Mesenchymal stem cell (in vitro differentiated cells and primary cell): ENCODE data around the gene EDC4.

ENCODE experiments used
- DNase-seq: peaks from one replicate; pipeline ENCODE4 v3.0.0-alpha.2; 2013
- H2AFZ ChIP-seq: one replicate; pipeline ENCODE4 v1.6.1; 2013; ENCODE audit warnings: low read depth, mild to moderate bottlenecking, control low read depth, inconsistent platforms, low read length, moderate library complexity
- H2AK5ac ChIP-seq: 2 replicates; pipeline ENCODE4 v1.6.1; 2013; ENCODE audit warnings: low read length, moderate library complexity, mild to moderate bottlenecking, inconsistent platforms; ENCODE audit not compliant: severe bottlenecking
- H2BK120ac ChIP-seq: one replicate; pipeline ENCODE4 v1.6.1; 2013; ENCODE audit warnings: low read depth, mild to moderate bottlenecking, inconsistent platforms, low read length, moderate library complexity
- H2BK12ac ChIP-seq, 2 experiments: one replicate each; pipeline ENCODE4 v1.6.1; 2013; ENCODE audit warnings: inconsistent platforms in 2 of 2, low read length in 2 of 2, mild to moderate bottlenecking in 2 of 2, moderate library complexity in 2 of 2, control low read depth in 1 of 2
- H2BK15ac ChIP-seq: one replicate; pipeline ENCODE4 v1.6.1; 2013; ENCODE audit warnings: mild to moderate bottlenecking, low read depth, inconsistent platforms; ENCODE audit not compliant: poor library complexity, severe bottlenecking
- H2BK5ac ChIP-seq: 2 replicates; pipeline ENCODE4 v1.6.1; 2013; ENCODE audit warnings: low read depth, mild to moderate bottlenecking, low read length, control low read depth, inconsistent platforms; ENCODE audit not compliant: poor library complexity, severe bottlenecking
- H3K14ac ChIP-seq, 2 experiments: one replicate each; pipeline ENCODE4 v1.6.1; 2013; ENCODE audit warnings: inconsistent platforms in 2 of 2, low read length in 2 of 2, control low read depth in 1 of 2, mild to moderate bottlenecking in 1 of 2, moderate library complexity in 1 of 2
- H3K18ac ChIP-seq, 2 experiments: one replicate each; pipeline ENCODE4 v1.6.1; 2013; ENCODE audit warnings: inconsistent platforms in 2 of 2, low read length in 2 of 2, control low read depth in 1 of 2, low read depth in 1 of 2, mild to moderate bottlenecking in 1 of 2
- H3K23ac ChIP-seq, 2 experiments: one replicate each; pipeline ENCODE4 v1.6.1; 2013; ENCODE audit warnings: inconsistent platforms in 2 of 2, low read length in 2 of 2, mild to moderate bottlenecking in 2 of 2, moderate library complexity in 2 of 2, control low read depth in 1 of 2
- H3K27ac ChIP-seq: 2 replicates; pipeline ENCODE4 v1.5.1; 2013; ENCODE audit warnings: mild to moderate bottlenecking, moderate library complexity, low read length, control low read depth, inconsistent platforms; ENCODE audit not compliant: poor library complexity, severe bottlenecking
- H3K27me3 ChIP-seq, 2 experiments: 2 replicates each; pipeline versions ENCODE4 v1.6.1 to v1.7.0; 2013; ENCODE audit warnings: low read length in 2 of 2, mild to moderate bottlenecking in 2 of 2, moderate library complexity in 2 of 2, control low read depth in 1 of 2, inconsistent platforms in 1 of 2; ENCODE audit not compliant: control insufficient read depth in 1 of 2, insufficient read depth in 1 of 2
- H3K36me3 ChIP-seq, 2 experiments: 2 replicates each; pipeline versions ENCODE4 v1.6.1 to v1.7.0; 2013; ENCODE audit warnings: low read length in 2 of 2, control low read depth in 1 of 2, inconsistent platforms in 1 of 2, low read depth in 1 of 2, mild to moderate bottlenecking in 1 of 2; ENCODE audit not compliant: insufficient read depth in 2 of 2, control insufficient read depth in 1 of 2
- H3K4ac ChIP-seq, 2 experiments: one replicate each; pipeline ENCODE4 v1.6.1; 2013; ENCODE audit warnings: inconsistent platforms in 2 of 2, low read length in 2 of 2, mild to moderate bottlenecking in 2 of 2, moderate library complexity in 2 of 2, control low read depth in 1 of 2, low read depth in 1 of 2
- H3K4me1 ChIP-seq: 2 replicates; pipeline ENCODE4 v1.6.1; 2013; ENCODE audit warnings: low read depth, low read length, control low read depth; ENCODE audit not compliant: control insufficient read depth, insufficient read depth
- H3K4me2 ChIP-seq: 2 replicates; pipeline ENCODE4 v1.6.1; 2013; ENCODE audit warnings: low read length, mild to moderate bottlenecking, inconsistent platforms; ENCODE audit not compliant: poor library complexity, severe bottlenecking
- H3K4me3 ChIP-seq, 2 experiments: 2 replicates each; pipeline versions ENCODE4 v1.5.1 to v1.7.0; 2013; ENCODE audit warnings: low read length in 2 of 2, mild to moderate bottlenecking in 2 of 2, control low read depth in 1 of 2, low read depth in 1 of 2; ENCODE audit not compliant: insufficient read depth in 1 of 2
- H3K79me1 ChIP-seq: replicated peaks from 2 replicates; pipeline ENCODE4 v1.6.1; 2013; ENCODE audit warnings: mild to moderate bottlenecking, control low read depth, low read length, inconsistent platforms; ENCODE audit not compliant: poor library complexity, severe bottlenecking
- H3K9ac ChIP-seq: 2 replicates; pipeline ENCODE4 v1.7.0; 2013; ENCODE audit warnings: mild to moderate bottlenecking, low read length, moderate library complexity
- H3K9me3 ChIP-seq: 2 replicates; pipeline ENCODE4 v1.7.0; 2013; ENCODE audit warnings: mild to moderate bottlenecking, low read length; ENCODE audit not compliant: control insufficient read depth
- H4K8ac ChIP-seq: one replicate; pipeline ENCODE4 v1.6.1; 2013; ENCODE audit warnings: inconsistent platforms, mild to moderate bottlenecking, low read length, moderate library complexity
- H4K91ac ChIP-seq: one replicate; pipeline ENCODE4 v1.6.1; 2013; ENCODE audit warnings: mild to moderate bottlenecking, low read length, inconsistent platforms
- WGBS: methylation state at CpG from one replicate; pipeline ENCODE4 v1.1.7; 2013; ENCODE audit warnings: mixed read lengths; 5-methylcytosine and 5-hydroxymethylcytosine counted together

The EDC4 gene

GRCh38 chr16:67880584-67880983 is 7.7 kb downstream of the EDC4 start:
- Histone ChIP-seq H3K9me3 (no peaks in the 10 kb centered on the region), H3K4me1 (peaks cover 12% of the 10 kb centered on the region), H2BK15ac (no peak overlapping the region), H3K27ac (no peak overlapping the region), H3K9ac (no peak overlapping the region), H4K91ac (no peak overlapping the region), H2BK5ac (no peak overlapping the region), H3K23ac (no peak overlapping the region), H3K18ac (no peak overlapping the region), H4K8ac (no peak overlapping the region), H3K4me3 (no peak overlapping the region), H3K14ac (no peak overlapping the region), H2AK5ac (no peak overlapping the region), H2AFZ (no peak overlapping the region), H3K79me1 (peaks cover 48% of the 10 kb centered on the region), H3K4ac (no peak overlapping the region), H3K36me3 (peaks cover 89 to 99% of the 10 kb centered on the region in 2 experiments), H2BK12ac (no peak overlapping the region), H3K4me2 (no peak overlapping the region), H3K27me3 (no peaks in the 10 kb centered on the region), H2BK120ac (no peak overlapping the region)
- no peak for DNase-seq
- WGBS: 98% methylated on average over 13 of the region's 13 CpGs

GRCh38 chr16:67881621-67882161 is 8.8 kb downstream of the EDC4 start:
- Histone ChIP-seq H4K8ac (no peak overlapping the region), H3K9me3 (no peaks in the 10 kb centered on the region), H2AK5ac (no peak overlapping the region), H4K91ac (peak overlapping the region; percentile 43), H3K36me3 (peaks cover 78 to 100% of the 10 kb centered on the region in 2 experiments), H3K14ac (no peak overlapping the region), H3K4me3 (no peak overlapping the region), H3K9ac (no peak overlapping the region), H3K4ac (no peak overlapping the region), H2BK12ac (no peak overlapping the region), H3K18ac (no peak overlapping the region), H3K27ac (no peak overlapping the region), H3K27me3 (no peaks in the 10 kb centered on the region), H3K4me2 (no peak overlapping the region), H2AFZ (no peak overlapping the region), H2BK120ac (no peak overlapping the region), H2BK5ac (no peak overlapping the region), H3K79me1 (peaks cover 38% of the 10 kb centered on the region), H3K23ac (no peak overlapping the region), H3K4me1 (peaks cover 9% of the 10 kb centered on the region), H2BK15ac (no peak overlapping the region)
- 96% methylated on average over 17 of the region's 21 CpGs for WGBS
- no peak for DNase-seq

DNA sequence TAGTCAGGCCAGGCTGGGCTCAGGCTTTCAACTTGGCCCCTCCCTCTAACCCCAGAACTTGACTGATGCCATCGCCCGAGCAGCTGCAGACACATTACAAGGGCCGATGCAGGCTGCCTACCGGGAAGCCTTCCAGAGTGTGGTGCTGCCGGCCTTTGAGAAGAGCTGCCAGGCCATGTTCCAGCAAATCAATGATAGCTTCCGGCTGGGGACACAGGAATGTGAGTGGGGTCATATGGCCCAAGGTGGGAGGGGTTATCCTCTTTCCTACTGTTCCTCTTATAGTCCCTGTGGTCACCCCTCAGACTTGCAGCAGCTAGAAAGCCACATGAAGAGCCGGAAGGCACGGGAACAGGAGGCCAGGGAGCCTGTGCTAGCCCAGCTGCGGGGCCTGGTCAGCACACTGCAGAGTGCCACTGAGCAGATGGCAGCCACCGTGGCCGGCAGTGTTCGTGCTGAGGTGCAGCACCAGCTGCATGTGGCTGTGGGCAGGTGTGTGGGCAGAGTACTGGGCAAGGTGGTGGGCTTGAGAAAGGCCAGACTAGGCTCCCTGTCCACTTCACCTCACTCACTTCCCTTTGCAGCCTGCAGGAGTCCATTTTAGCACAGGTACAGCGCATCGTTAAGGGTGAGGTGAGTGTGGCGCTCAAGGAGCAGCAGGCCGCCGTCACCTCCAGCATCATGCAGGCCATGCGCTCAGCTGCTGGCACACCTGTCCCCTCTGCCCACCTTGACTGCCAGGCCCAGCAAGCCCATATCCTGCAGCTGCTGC is 9.7 kb downstream of the EDC4 start:
- no peak overlapping the region for H2AFZ ChIP-seq
- peaks cover 30% of the 10 kb centered on the region for H3K79me1 ChIP-seq
- H4K8ac ChIP-seq: no peak overlapping the region
- no peak overlapping the region for H3K4me3 ChIP-seq
- H3K18ac ChIP-seq: no peak overlapping the region
- H3K9ac ChIP-seq: no peak overlapping the region
- H2BK120ac ChIP-seq: no peak overlapping the region
- no peak overlapping the region for H3K14ac ChIP-seq
- no peak overlapping the region for H3K23ac ChIP-seq
- WGBS: 90% methylated on average over 18 of the region's 18 CpGs
- H3K4me1 ChIP-seq: peaks cover 9% of the 10 kb centered on the region
- no peaks in the 10 kb centered on the region for H3K27me3 ChIP-seq
- H3K36me3 ChIP-seq: peaks cover 69 to 95% of the 10 kb centered on the region in 2 experiments
- H2BK12ac ChIP-seq: no peak overlapping the region
- H3K4me2 ChIP-seq: no peak overlapping the region
- H3K27ac ChIP-seq: no peak overlapping the region
- H3K9me3 ChIP-seq: no peaks in the 10 kb centered on the region
- DNase-seq: no peak
- no peak overlapping the region for H2BK5ac ChIP-seq
- no peak overlapping the region for H3K4ac ChIP-seq
- no peak overlapping the region for H2BK15ac ChIP-seq
- H4K91ac ChIP-seq: no peak overlapping the region
- no peak overlapping the region for H2AK5ac ChIP-seq

DNA sequence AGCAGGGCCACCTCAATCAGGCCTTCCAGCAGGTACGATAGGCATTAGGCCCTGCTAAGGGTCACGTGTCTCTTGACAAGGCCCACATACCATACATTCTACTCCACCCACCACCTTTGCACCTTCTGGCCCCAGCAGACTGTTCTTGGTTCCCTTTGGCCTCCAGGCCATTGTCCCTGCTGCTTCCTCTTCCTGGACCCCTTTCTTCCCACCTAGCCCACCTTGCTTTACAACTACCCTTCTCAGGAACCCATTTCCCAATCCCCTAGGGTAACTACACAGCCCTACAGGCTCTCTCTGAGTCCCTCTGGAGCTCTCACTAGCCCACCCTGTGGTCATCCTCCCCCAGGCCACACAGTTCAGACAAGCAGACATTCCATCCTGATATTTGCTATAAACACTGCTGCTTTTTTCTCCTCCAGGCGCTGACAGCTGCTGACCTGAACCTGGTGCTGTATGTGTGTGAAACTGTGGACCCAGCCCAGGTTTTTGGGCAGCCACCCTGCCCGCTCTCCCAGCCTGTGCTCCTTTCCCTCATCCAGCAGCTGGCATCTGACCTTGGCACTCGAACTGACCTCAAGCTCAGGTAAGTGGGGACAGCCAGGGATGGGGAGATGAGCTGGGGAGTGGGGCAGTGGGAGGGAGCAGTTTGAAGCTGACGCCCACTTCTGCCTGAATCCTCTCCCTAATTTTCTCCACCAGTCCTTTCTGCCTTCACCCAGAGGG is 10.5 kb downstream of the EDC4 start:
- no peak overlapping the region for H2BK120ac ChIP-seq
- no peak overlapping the region for H4K91ac ChIP-seq
- no peak overlapping the region for H3K9ac ChIP-seq
- no peak overlapping the region for H2BK12ac ChIP-seq
- H3K4me2 ChIP-seq: no peak overlapping the region
- H4K8ac ChIP-seq: no peak overlapping the region
- peaks cover 62 to 91% of the 10 kb centered on the region in 2 experiments for H3K36me3 ChIP-seq
- H2BK5ac ChIP-seq: no peak overlapping the region
- no peak overlapping the region for H2AK5ac ChIP-seq
- H3K23ac ChIP-seq: no peak overlapping the region
- no peak overlapping the region for H3K18ac ChIP-seq
- peak; percentile 55 for DNase-seq
- H2BK15ac ChIP-seq: no peak overlapping the region
- H3K4ac ChIP-seq: no peak overlapping the region
- H2AFZ ChIP-seq: no peak overlapping the region
- no peak overlapping the region for H3K27ac ChIP-seq
- no peak overlapping the region for H3K4me3 ChIP-seq
- H3K4me1 ChIP-seq: peaks cover 9% of the 10 kb centered on the region
- peaks cover 23% of the 10 kb centered on the region for H3K79me1 ChIP-seq
- no peaks in the 10 kb centered on the region for H3K27me3 ChIP-seq
- H3K14ac ChIP-seq: no peak overlapping the region
- 93% methylated on average over 5 of the region's 6 CpGs for WGBS
- no peaks in the 10 kb centered on the region for H3K9me3 ChIP-seq
